GM21360 (cell line): ENCODE data around the gene KRTAP4-6.
"Not testable (repeated sequence)": the region's sequence is repeated elsewhere in the genome, so short reads cannot be mapped to it uniquely, and the experiment has no call there.

Source experiments
- ATAC-seq: cut with Tn5 transposase; IDR thresholded peaks from one replicate; pipeline ENCODE4 v1.9.1; 2021; ENCODE audit warnings: mild to moderate bottlenecking, moderate library complexity; ENCODE audit not compliant: unreplicated experiment

The KRTAP4-6 gene

GRCh38 chr17:41140360-41141131, at the start of gene KRTAP4-6:
TSS of gene KRTAP4-6 (minus strand) at chr17:41140544. CDS start at chr17:41140487, 57 bp downstream.
- no peak for ATAC-seq

GRCh38 chr17:41189837-41190318, 49.5 kb upstream of the KRTAP4-6 start, which contains the start of gene KRTAP9-1:
TSS of gene KRTAP9-1 (plus strand) at chr17:41189887. CDS start at chr17:41189887, 0 bp downstream.
- ATAC-seq: not testable (repeated sequence)

- ATAC-seq: no peak
Measured at GRCh38 chr17:41186872-41187271, 46.5 kb upstream of the KRTAP4-6 start.

GRCh38 chr17:41185001-41185400, 44.7 kb upstream of the KRTAP4-6 start:
- no peak for ATAC-seq

GRCh38 chr17:41184480-41184961, 44.2 kb upstream of the KRTAP4-6 start, which contains the start of gene KRTAP4-1:
TSS of gene KRTAP4-1 (minus strand) at chr17:41184911. CDS start at chr17:41184854, 57 bp downstream.
- no peak for ATAC-seq

- ATAC-seq: no peak
Measured at GRCh38 chr17:41178843-41179616, 38.7 kb upstream of the KRTAP4-6 start.

- no peak for ATAC-seq
Measured at GRCh38 chr17:41178341-41178740, 38.0 kb upstream of the KRTAP4-6 start.

GRCh38 chr17:41177727-41178271, 37.5 kb upstream of the KRTAP4-6 start, which contains the start of gene KRTAP4-2:
TSS of gene KRTAP4-2 (minus strand) at chr17:41178221. CDS start at chr17:41178164, 57 bp downstream.
- ATAC-seq: no peak

GRCh38 chr17:41176744-41177387, 36.5 kb upstream of the KRTAP4-6 start:
- ATAC-seq: no peak

GRCh38 chr17:41171886-41172285, 31.5 kb upstream of the KRTAP4-6 start:
- no peak for ATAC-seq

GRCh38 chr17:41168121-41168520, 27.8 kb upstream of the KRTAP4-6 start, which contains the start of gene KRTAP4-3:
TSS of gene KRTAP4-3 (minus strand) at chr17:41168221. CDS start at chr17:41168172, 49 bp downstream.
- no peak for ATAC-seq

GRCh38 chr17:41167561-41167960, 27.2 kb upstream of the KRTAP4-6 start:
- no peak for ATAC-seq

GRCh38 chr17:41163828-41164227, 23.5 kb upstream of the KRTAP4-6 start:
- no peak for ATAC-seq

GRCh38 chr17:41160648-41161047, 20.3 kb upstream of the KRTAP4-6 start, which contains the start of gene KRTAP4-4:
TSS of gene KRTAP4-4 (minus strand) at chr17:41160748. CDS start at chr17:41160691, 57 bp downstream.
- no peak for ATAC-seq

GRCh38 chr17:41160190-41160589, 19.8 kb upstream of the KRTAP4-6 start:
- not testable (repeated sequence) for ATAC-seq

GRCh38 chr17:41153856-41154255, 13.5 kb upstream of the KRTAP4-6 start:
- no peak for ATAC-seq

GRCh38 chr17:41151525-41151924, 11.2 kb upstream of the KRTAP4-6 start:
- ATAC-seq: no peak

- no peak for ATAC-seq
Measured at GRCh38 chr17:41150026-41150425, 9.7 kb upstream of the KRTAP4-6 start.

- no peak for ATAC-seq
Measured at GRCh38 chr17:41149652-41149985, 9.3 kb upstream of the KRTAP4-6 start, which contains the start of gene KRTAP4-5. TSS of gene KRTAP4-5 (minus strand) at chr17:41149825. CDS start at chr17:41149767, 58 bp downstream.

- ATAC-seq: not testable (repeated sequence)
Measured at GRCh38 chr17:41148971-41149651, 8.8 kb upstream of the KRTAP4-6 start.
